Smooth muscle cell (in vitro differentiated cells): ENCODE measurements around the gene CLEC16A. TPM values are rescaled to one million over a fixed set of nuclear protein-coding genes. Genes with fewer than 3 reads are reported as not detected.

Experiments used
- DNase-seq: peaks from one replicate; lab custom pipeline; 2025; ENCODE audit not compliant: unreplicated experiment; lab: John Stamatoyannopoulos, UW
- H2AFZ ChIP-seq: fragments of 200-600 bp; sonication (generic); 2 replicates; pipeline ENCODE4 v1.6.0; 2016; ENCODE audit warnings: antibody characterized with exemption, low read depth, mild to moderate bottlenecking
- H3F3A ChIP-seq: fragments of 200-600 bp; sonication (generic); 2 replicates; pipeline ENCODE4 v1.6.0; 2017; ENCODE audit warnings: antibody characterized with exemption, low read depth
- H3K27ac ChIP-seq: fragments of 200-600 bp; sonication (generic); 2 replicates; pipeline ENCODE4 v1.5.1; 2016; ENCODE audit warnings: low read depth, mild to moderate bottlenecking
- H3K27me3 ChIP-seq: fragments of 200-600 bp; sonication (generic); 2 replicates; pipeline ENCODE4 v1.6.1; 2016; ENCODE audit warnings: low read depth, mild to moderate bottlenecking
- H3K36me3 ChIP-seq: fragments of 200-600 bp; sonication (generic); 2 replicates; pipeline ENCODE4 v1.5.1; 2016; ENCODE audit warnings: low read depth
- H3K4me1 ChIP-seq: fragments of 200-600 bp; sonication (generic); 2 replicates; pipeline ENCODE4 v1.5.1; 2016; ENCODE audit warnings: low read depth
- H3K4me2 ChIP-seq: fragments of 200-600 bp; sonication (generic); 2 replicates; pipeline ENCODE4 v1.6.0; 2016; ENCODE audit warnings: mild to moderate bottlenecking
- H3K4me3 ChIP-seq: fragments of 200-600 bp; sonication (generic); 2 replicates; pipeline ENCODE4 v1.5.1; 2016; ENCODE audit warnings: mild to moderate bottlenecking
- H3K79me2 ChIP-seq: fragments of 200-600 bp; sonication (generic); 2 replicates; pipeline ENCODE4 v1.6.0; 2016; ENCODE audit warnings: low read depth, mild to moderate bottlenecking
- H3K9ac ChIP-seq: fragments of 200-600 bp; sonication (generic); 2 replicates; pipeline ENCODE4 v1.6.0; 2016; ENCODE audit warnings: low read depth
- H3K9me3 ChIP-seq: fragments of 200-600 bp; sonication (generic); replicated peaks from 2 replicates; pipeline ENCODE4 v1.5.1; 2016; ENCODE audit warnings: low read depth
- H4K20me1 ChIP-seq: fragments of 200-600 bp; sonication (generic); 2 replicates; pipeline ENCODE4 v1.6.0; 2016; ENCODE audit warnings: low read depth
- WGBS: methylation state at CpG from one replicate; pipeline ENCODE4 v1.1.7; 2016; ENCODE audit warnings: low lambda C conversion rate; 5-methylcytosine and 5-hydroxymethylcytosine counted together
- polyA plus RNA-seq: library from polyadenylated mRNA; unstranded; fragments of >200 nt; fragmentation: Nextera tagmentation; extraction: Ambion mirVana; gene quantifications from 2 replicates; pipeline ENCODE4 v1.2.1, GENCODE V29; 2016
- total RNA-seq: library from RNA; depleted of rRNA; stranded (reverse); fragments of >200 nt; gene quantifications from 2 replicates; pipeline ENCODE4 v1.2.3, GENCODE V29; 2014
- TF ChIP-seq, protein P1 (sequence below): fragments of 200-600 bp; sonication (generic); IDR thresholded peaks from 2 replicates; pipeline ENCODE4 v1.5.1; 2017; ENCODE audit warnings: borderline replicate concordance, mild to moderate bottlenecking, antibody characterized with exemption; ENCODE audit not compliant: insufficient read depth, poor library complexity, severe bottlenecking

The CLEC16A gene
- total and polyA plus RNA-seq, 2 experiments from 2014 or later: 12.6 to 16.2 TPM

DNA sequence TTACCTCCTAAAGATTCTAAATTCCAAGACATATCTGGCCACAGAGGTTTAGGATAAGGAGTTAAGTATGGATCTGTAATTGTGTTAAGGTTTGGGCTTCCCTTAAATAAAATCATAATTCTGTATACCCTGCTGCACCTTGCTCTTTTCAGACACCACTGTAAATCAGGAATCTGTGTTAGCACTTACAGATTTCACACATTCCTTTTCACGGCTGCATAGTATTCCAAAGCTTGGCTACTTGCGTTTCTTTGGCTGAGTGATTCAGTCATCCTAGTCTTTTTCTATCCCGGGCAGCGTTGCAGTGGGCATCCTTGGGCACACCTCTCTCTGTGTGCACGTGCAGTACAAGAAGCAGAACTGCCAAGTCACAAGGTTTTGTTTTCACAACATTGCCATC is 205.8 kb downstream of the CLEC16A start:
- Histone ChIP-seq H3K27ac (no peak overlapping the region), H3K4me1 (no peaks in the 10 kb centered on the region), H3K27me3 (no peaks in the 10 kb centered on the region), H3K36me3 (no peaks in the 10 kb centered on the region), H2AFZ (no peak overlapping the region), H3K9ac (no peak overlapping the region), H3K9me3 (no peaks in the 10 kb centered on the region), H3F3A (no peaks in the 10 kb centered on the region), H4K20me1 (peaks cover 2% of the 10 kb centered on the region), H3K4me2 (no peak overlapping the region), H3K4me3 (no peak overlapping the region), H3K79me2 (no peaks in the 10 kb centered on the region)
- TF ChIP-seq, protein P1, sequence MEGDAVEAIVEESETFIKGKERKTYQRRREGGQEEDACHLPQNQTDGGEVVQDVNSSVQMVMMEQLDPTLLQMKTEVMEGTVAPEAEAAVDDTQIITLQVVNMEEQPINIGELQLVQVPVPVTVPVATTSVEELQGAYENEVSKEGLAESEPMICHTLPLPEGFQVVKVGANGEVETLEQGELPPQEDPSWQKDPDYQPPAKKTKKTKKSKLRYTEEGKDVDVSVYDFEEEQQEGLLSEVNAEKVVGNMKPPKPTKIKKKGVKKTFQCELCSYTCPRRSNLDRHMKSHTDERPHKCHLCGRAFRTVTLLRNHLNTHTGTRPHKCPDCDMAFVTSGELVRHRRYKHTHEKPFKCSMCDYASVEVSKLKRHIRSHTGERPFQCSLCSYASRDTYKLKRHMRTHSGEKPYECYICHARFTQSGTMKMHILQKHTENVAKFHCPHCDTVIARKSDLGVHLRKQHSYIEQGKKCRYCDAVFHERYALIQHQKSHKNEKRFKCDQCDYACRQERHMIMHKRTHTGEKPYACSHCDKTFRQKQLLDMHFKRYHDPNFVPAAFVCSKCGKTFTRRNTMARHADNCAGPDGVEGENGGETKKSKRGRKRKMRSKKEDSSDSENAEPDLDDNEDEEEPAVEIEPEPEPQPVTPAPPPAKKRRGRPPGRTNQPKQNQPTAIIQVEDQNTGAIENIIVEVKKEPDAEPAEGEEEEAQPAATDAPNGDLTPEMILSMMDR: no peak
- WGBS: over 99% methylated on average over 5 of the region's 5 CpGs
- no peak for DNase-seq

GRCh38 chr16:11151156-11151884 is 207.0 kb downstream of the CLEC16A start:
- no peak for DNase-seq
- 94% methylated on average over 9 of the region's 9 CpGs for WGBS
- Histone ChIP-seq H3K9me3 (no peaks in the 10 kb centered on the region), H2AFZ (no peak overlapping the region), H3K27ac (no peak overlapping the region), H3F3A (no peaks in the 10 kb centered on the region), H3K79me2 (no peaks in the 10 kb centered on the region), H3K4me2 (no peak overlapping the region), H3K4me1 (no peaks in the 10 kb centered on the region), H3K4me3 (no peak overlapping the region), H4K20me1 (peaks cover 3% of the 10 kb centered on the region), H3K27me3 (no peaks in the 10 kb centered on the region), H3K9ac (no peak overlapping the region), H3K36me3 (no peaks in the 10 kb centered on the region)
- TF ChIP-seq, protein P1: no peak

- Histone ChIP-seq H3K9ac (no peak overlapping the region), H3K27ac (no peak overlapping the region), H3F3A (no peaks in the 10 kb centered on the region), H2AFZ (no peak overlapping the region), H3K4me3 (no peak overlapping the region), H3K79me2 (no peaks in the 10 kb centered on the region), H3K4me2 (no peak overlapping the region), H3K36me3 (no peaks in the 10 kb centered on the region), H3K9me3 (no peaks in the 10 kb centered on the region), H3K4me1 (no peaks in the 10 kb centered on the region), H3K27me3 (no peaks in the 10 kb centered on the region), H4K20me1 (peaks cover 3% of the 10 kb centered on the region)
- TF ChIP-seq, protein P1: no peak
- 94% methylated on average over 12 of the region's 12 CpGs for WGBS
- DNase-seq: no peak
Measured at GRCh38 chr16:11151885-11152629, 207.7 kb downstream of the CLEC16A start.
